NCI-H1930 (cell line): Measurements from ENCODE around the gene DIRAS2.

ENCODE experiments used
- DNase-seq, 2 experiments: peaks; one replicate each; lab custom pipeline; 2025; lab: John Stamatoyannopoulos, UW

Gene DIRAS2

GRCh38 chr9:90612957-90613356 is 29.7 kb downstream of the DIRAS2 start:
- DNase-seq: no peak

- DNase-seq: no peak
Observed at GRCh38 chr9:90611568-90611967, 31.1 kb downstream of the DIRAS2 start.

- DNase-seq: no peak
Observed at GRCh38 chr9:90611121-90611520, 31.5 kb downstream of the DIRAS2 start.

GRCh38 chr9:90607701-90608516 is 34.7 kb downstream of the DIRAS2 start:
- DNase-seq: no peak

GRCh38 chr9:90600029-90600428 is 42.6 kb downstream of the DIRAS2 start:
- no peak for DNase-seq

- DNase-seq: no peak
Observed at GRCh38 chr9:90598191-90598590, 44.4 kb downstream of the DIRAS2 start.

- DNase-seq: no peak
Observed at GRCh38 chr9:90593646-90594045, 49.0 kb downstream of the DIRAS2 start.

- no peak for DNase-seq
Observed at GRCh38 chr9:90580576-90580975, 62.0 kb downstream of the DIRAS2 start.

GRCh38 chr9:90579181-90579580 is 63.4 kb downstream of the DIRAS2 start:
- no peak for DNase-seq

GRCh38 chr9:90578126-90578815 is 64.4 kb downstream of the DIRAS2 start:
- no peak for DNase-seq

- no peak for DNase-seq
Observed at GRCh38 chr9:90569511-90569910, 73.1 kb downstream of the DIRAS2 start.

GRCh38 chr9:90568667-90569066 is 74.0 kb downstream of the DIRAS2 start:
- no peak for DNase-seq

GRCh38 chr9:90562229-90562628 is 80.4 kb downstream of the DIRAS2 start:
- DNase-seq: no peak
